Psoas muscle (tissue), 8 donors: ENCODE measurements around the gene SLC9A1. TPM values are rescaled to one million over a fixed set of nuclear protein-coding genes. Genes with fewer than 3 reads are reported as not detected.

ENCODE experiments used
- ATAC-seq, 4 donors: fragments of 200-7000 bp; cut with Tn5 transposase; one replicate each; pipeline ENCODE4 v1.9.1; 2020; ENCODE audit warnings: moderate library complexity in 3 of 4, mild to moderate bottlenecking in 2 of 4
- DNase-seq, 2 donors: peaks; one replicate each; pipeline ENCODE4 v3.0.0-alpha.2; 2020
- H3K27ac ChIP-seq: fragments of 200-600 bp; one replicate; pipeline ENCODE4 v1.8.0; 2022
- H3K27me3 ChIP-seq, 3 donors: fragments of 200-600 bp in 1 of 3; one replicate each; pipeline versions ENCODE4 v1.6.1 to v1.8.0; 2013 to 2022; ENCODE audit warnings: low read length in 2 of 3, mild to moderate bottlenecking in 2 of 3, moderate library complexity in 1 of 3; ENCODE audit not compliant: insufficient read depth in 3 of 3
- H3K36me3 ChIP-seq, 2 donors: fragments of 200-600 bp in 1 of 2; one replicate each; pipeline versions ENCODE4 v1.6.1 to v1.8.0; 2013 to 2022; ENCODE audit warnings: low read depth in 1 of 2, mild to moderate bottlenecking in 1 of 2, moderate library complexity in 1 of 2; ENCODE audit not compliant: insufficient read depth in 1 of 2
- H3K4me1 ChIP-seq: fragments of 200-600 bp; one replicate; pipeline ENCODE4 v1.8.0; 2022
- H3K4me3 ChIP-seq: fragments of 200-600 bp; one replicate; pipeline ENCODE4 v1.8.0; 2022; ENCODE audit warnings: mild to moderate bottlenecking
- H3K9me3 ChIP-seq: fragments of 200-600 bp; one replicate; pipeline ENCODE4 v1.8.0; 2022
- CTCF ChIP-seq: fragments of 200-600 bp; IDR thresholded peaks from one replicate; pipeline ENCODE4 v1.8.0; 2022; ENCODE audit warnings: antibody characterized with exemption
- WGBS, 3 donors: extraction: QIAGEN DNeasy Blood & Tissue Kit; methylation state at CpG; one replicate each; pipeline versions ENCODE4 v1.1.6 to v1.1.7; 2013; 5-methylcytosine and 5-hydroxymethylcytosine counted together
- intact Hi-C, 2 donors: fragments of 100-400 bp; cut with DNase I; formaldehyde crosslinking; loops; one replicate each; pipeline versions ENCODE4 v1.11.0 to v1.14.2; 2022
- polyA plus RNA-seq, 3 donors: library from polyadenylated mRNA; stranded (reverse); fragments of 200-250 nt; gene quantifications; one replicate each; pipeline ENCODE4 v1.2.3, GENCODE V29; 2013
- total RNA-seq, 4 donors: library from RNA; stranded (reverse); fragmentation: NEBNext Ultra II Directional in 2 of 4; extraction: Animal tissue kit (Norgen Biotek cat#: 25700) in 2 of 4; gene quantifications; one replicate each; pipeline versions ENCODE4 v1.2.1 to v1.2.4, GENCODE V29; 2021 to 2023
- donor health status: healthy with polysubstance abuse.
- donor health status: DM: no; HTN: no; CAD: no; lungs with moderate emphysema.
- donor health status: Bipolar disorder and iron deficiency.
- donor health status: healthy.
- donor health status: DM: yes; HTN: yes; CAD: no.
- donor health status: DM: no; HTN: no; CAD: no.
- donor health status: DM: no; HTN: no; CAD: no.
- donor health status: DM: yes; HTN: yes; CAD: no.

SLC9A1 gene
- total and polyA plus RNA-seq, 7 donors, result 2.3 to 17.0 (median 5.9) TPM

GRCh38 chr1:27060891-27061290 lies 94.0 kb downstream of the SLC9A1 start:
- Histone ChIP-seq H3K9me3 (no peaks in the 10 kb centered on the region), H3K36me3 (no peaks in the 10 kb centered on the region), H3K4me3 (no peak overlapping the region), H3K4me1 (no peaks in the 10 kb centered on the region), H3K27ac (no peak overlapping the region), H3K27me3 (peaks cover 0 to 6% (median 0%) of the 10 kb centered on the region in 3 donors)
- 87 to 91% (median 87%) methylated on average over 8 of the region's 8 CpGs for whole genome bisulfite sequencing, 3 donors
- intact Hi-C loops, result no loop called here
- DNase-seq, result no peak
- TF ChIP-seq CTCF, result no peak
- ATAC-seq, result no peak

- H3K4me1 ChIP-seq, result no peaks in the 10 kb centered on the region
- H3K4me3 ChIP-seq, result no peak overlapping the region
- no peaks in the 10 kb centered on the region for H3K36me3 ChIP-seq
- H3K9me3 ChIP-seq, result no peaks in the 10 kb centered on the region
- DNase-seq, result no peak
- H3K27ac ChIP-seq, result no peak overlapping the region
- peaks cover 0 to 7% (median 0%) of the 10 kb centered on the region in 3 donors for H3K27me3 ChIP-seq
- 35 to 44% (median 38%) methylated on average over 10 to 12 of the region's 12 CpGs for WGBS, 3 donors
- intact Hi-C loops, result no loop called here
- no peak for TF ChIP-seq CTCF
- ATAC-seq, result no peak
Observed at GRCh38 chr1:27058966-27059669, 95.8 kb downstream of the SLC9A1 start.

- DNase-seq, result no peak
- Histone ChIP-seq H3K9me3 (no peaks in the 10 kb centered on the region), H3K27ac (no peak overlapping the region), H3K36me3 (no peaks in the 10 kb centered on the region), H3K4me1 (no peaks in the 10 kb centered on the region), H3K27me3 (peaks cover 0 to 7% (median 0%) of the 10 kb centered on the region in 3 donors), H3K4me3 (no peak overlapping the region)
- intact Hi-C loops, result no loop called here
- ATAC-seq, result no peak
- no peak for TF ChIP-seq CTCF
- WGBS, 3 donors, result 26 to 31% (median 28%) methylated on average over 13 of the region's 13 CpGs
Observed at GRCh38 chr1:27057801-27058625, 96.9 kb downstream of the SLC9A1 start.

- Histone ChIP-seq H3K9me3 (no peaks in the 10 kb centered on the region), H3K4me3 (no peak overlapping the region), H3K36me3 (no peaks in the 10 kb centered on the region), H3K27ac (no peak overlapping the region), H3K27me3 (peaks cover 0 to 7% (median 0%) of the 10 kb centered on the region in 3 donors), H3K4me1 (no peaks in the 10 kb centered on the region)
- intact Hi-C loops, result no loop called here
- TF ChIP-seq CTCF, result no peak
- ATAC-seq (no peak), DNase-seq (no peak)
- 31 to 40% (median 36%) methylated on average over 3 of the region's 3 CpGs for WGBS, 3 donors
Observed at GRCh38 chr1:27057389-27057788, 97.5 kb downstream of the SLC9A1 start.
